Bronchial epithelial cell (primary cell): ENCODE results near the gene MDC1. TPM values are rescaled to one million over a fixed set of nuclear protein-coding genes. Genes with fewer than 3 reads are reported as not detected.

Source experiments
- DNase-seq: peaks from one replicate; pipeline ENCODE4 v3.0.0-alpha.2; 2010; ENCODE audit warnings: low read depth
- FAIRE-seq: peaks from 2 replicates; lab custom pipeline; 2011; peaks lifted over from hg19 to GRCh38; lab: Jason Lieb, UNC
- H3K27me3 ChIP-seq: 2 replicates; pipeline ENCODE4 v1.5.1; 2011; ENCODE audit warnings: low read length; ENCODE audit not compliant: control insufficient read depth, insufficient read depth
- H3K36me3 ChIP-seq: 2 replicates; pipeline ENCODE4 v1.5.1; 2011; ENCODE audit warnings: low read length; ENCODE audit not compliant: control insufficient read depth, insufficient read depth
- H3K4me3 ChIP-seq: 2 replicates; pipeline ENCODE4 v1.5.1; 2011; ENCODE audit warnings: mild to moderate bottlenecking, low read depth, low read length, control low read depth
- total RNA-seq: library from RNA; depleted of rRNA; stranded (reverse); fragments of >200 nt; gene quantifications from 2 replicates; pipeline ENCODE4 v1.2.1, GENCODE V29; 2014
- TF ChIP-seq, protein P1 (sequence below): IDR thresholded peaks from 2 replicates; pipeline ENCODE4 v1.5.1; 2011; ENCODE audit warnings: mild to moderate bottlenecking, moderate library complexity, low read length, control low read depth, inconsistent platforms; ENCODE audit not compliant: insufficient read depth, severe bottlenecking

Gene MDC1
- total RNA-seq, 1 donor from 2014 or later: 2.4 TPM

DNA sequence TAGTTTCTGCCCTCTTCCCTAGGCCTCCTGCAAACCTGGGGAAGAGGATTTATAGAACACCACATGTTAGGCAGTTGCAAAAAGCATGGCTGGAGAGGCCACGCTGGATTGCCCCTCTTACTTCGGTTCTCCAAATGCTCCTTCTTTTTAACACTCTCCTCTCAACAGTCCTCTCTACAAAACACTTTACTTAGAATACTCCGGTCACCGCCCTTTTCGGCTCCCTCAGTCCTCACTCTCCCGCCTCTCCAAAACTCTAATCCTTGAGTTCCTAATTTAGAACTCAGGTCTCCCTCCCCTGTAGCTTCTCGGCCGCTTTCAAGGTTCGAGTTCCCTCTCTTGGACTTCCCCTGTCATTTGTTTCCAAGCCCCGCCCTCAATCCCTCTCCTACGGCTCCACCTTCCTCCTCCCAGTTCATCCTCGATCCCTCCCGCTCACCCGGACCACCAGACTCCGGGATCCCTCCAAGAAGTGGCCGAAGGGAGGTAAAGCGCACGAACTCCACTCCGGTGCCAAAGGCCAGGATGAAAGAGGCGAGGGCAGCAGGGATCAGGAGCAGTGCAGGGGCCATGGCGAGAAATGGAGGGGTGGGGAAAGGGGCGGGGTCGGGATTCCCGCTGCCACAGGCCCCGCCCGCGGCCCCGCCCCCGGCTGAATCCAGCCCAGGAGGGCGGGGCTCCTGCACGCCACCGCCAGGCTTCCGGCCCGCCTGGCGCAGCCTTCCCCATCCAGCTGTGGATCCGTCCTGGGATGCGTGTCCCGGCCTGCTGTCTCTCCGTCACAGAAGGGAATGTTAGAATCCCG lies 26.5 kb downstream of the MDC1 start, which contains the start of gene NRM:
TSS of gene NRM (minus strand) at position 582 of the 805 bp plus-strand sequence. CDS start at position 572, 10 bp downstream.
- FAIRE-seq (no peak), DNase-seq (peak; percentile 86)
- TF ChIP-seq, protein P1, sequence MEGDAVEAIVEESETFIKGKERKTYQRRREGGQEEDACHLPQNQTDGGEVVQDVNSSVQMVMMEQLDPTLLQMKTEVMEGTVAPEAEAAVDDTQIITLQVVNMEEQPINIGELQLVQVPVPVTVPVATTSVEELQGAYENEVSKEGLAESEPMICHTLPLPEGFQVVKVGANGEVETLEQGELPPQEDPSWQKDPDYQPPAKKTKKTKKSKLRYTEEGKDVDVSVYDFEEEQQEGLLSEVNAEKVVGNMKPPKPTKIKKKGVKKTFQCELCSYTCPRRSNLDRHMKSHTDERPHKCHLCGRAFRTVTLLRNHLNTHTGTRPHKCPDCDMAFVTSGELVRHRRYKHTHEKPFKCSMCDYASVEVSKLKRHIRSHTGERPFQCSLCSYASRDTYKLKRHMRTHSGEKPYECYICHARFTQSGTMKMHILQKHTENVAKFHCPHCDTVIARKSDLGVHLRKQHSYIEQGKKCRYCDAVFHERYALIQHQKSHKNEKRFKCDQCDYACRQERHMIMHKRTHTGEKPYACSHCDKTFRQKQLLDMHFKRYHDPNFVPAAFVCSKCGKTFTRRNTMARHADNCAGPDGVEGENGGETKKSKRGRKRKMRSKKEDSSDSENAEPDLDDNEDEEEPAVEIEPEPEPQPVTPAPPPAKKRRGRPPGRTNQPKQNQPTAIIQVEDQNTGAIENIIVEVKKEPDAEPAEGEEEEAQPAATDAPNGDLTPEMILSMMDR: no peak
- Histone ChIP-seq H3K27me3 (no peaks in the 10 kb centered on the region), H3K4me3 (peak within 1 kb of the TSS; percentile 68), H3K36me3 (peaks cover 2% of the 10 kb centered on the region)

DNA sequence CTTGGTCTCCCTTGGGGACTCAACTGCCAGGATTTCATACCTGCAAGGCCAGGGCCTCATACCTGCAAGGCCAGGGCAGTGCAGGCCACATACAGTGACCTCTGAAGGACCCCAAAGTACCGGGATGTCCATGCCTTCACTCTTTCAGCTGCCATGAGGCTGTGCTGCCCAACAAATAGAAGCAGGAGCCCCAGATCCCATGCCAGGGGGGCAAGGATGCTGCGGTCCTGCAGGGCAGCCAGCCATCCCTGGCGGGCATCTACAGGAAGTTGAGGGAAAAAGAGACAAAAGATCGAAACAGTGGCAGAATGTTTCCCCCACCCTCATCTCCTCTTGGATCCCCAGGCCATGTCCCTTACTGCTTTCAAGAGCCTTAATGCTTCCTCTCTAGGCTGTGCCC lies 27.1 kb downstream of the MDC1 start:
- no peak for DNase-seq

DNA sequence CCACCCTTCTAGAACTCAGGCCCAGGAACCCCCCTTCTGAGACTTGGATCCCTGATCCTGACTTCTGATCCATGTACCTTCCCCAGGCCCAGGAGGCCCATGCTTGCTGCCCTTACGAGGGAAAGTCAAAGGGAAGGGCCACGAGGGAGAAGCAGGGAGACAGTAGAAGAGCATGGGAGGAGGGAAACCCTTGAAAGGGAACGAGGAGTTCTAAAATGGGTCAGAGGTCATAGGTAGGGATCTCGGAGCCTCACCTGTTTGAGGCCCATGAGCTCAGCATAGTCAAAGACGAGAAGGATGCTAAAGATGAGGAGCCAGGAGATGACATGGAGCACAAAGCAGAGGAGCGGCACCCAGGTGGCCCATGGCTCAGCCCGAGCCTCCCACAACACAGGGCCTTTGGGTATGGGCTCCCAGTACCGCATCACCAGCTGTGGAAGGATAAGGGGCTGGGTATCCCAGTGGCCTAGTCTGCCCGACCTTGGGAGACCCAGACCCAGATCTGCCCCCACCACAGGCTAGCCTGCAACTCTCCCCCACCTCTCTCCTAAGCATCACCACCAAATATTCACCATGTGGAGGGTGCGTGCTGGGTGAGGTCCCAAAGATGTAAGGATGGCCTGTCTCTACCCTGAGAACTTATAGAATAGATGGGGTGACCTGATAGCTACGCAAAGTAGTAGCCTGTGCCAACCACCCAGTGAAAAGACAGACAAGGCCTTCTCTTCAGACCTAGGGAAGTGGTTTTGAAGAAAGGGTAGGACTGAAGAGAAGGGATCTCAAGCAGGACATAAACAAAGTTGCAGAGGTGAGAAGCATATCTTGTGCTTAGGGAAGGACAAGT lies 27.8 kb downstream of the MDC1 start:
- peaks cover 3% of the 10 kb centered on the region for H3K36me3 ChIP-seq
- TF ChIP-seq, protein P1: no peak
- H3K27me3 ChIP-seq: no peaks in the 10 kb centered on the region
- DNase-seq (no peak), FAIRE-seq (no peak)
- H3K4me3 ChIP-seq: no peak overlapping the region

More for the DNA sequence above, 27.1 kb downstream of the MDC1 start:
- Histone ChIP-seq H3K4me3 (peak overlapping the region; percentile 68), H3K36me3 (peaks cover 3% of the 10 kb centered on the region), H3K27me3 (no peaks in the 10 kb centered on the region)
- FAIRE-seq: no peak
- TF ChIP-seq, protein P1: no peak

DNA sequence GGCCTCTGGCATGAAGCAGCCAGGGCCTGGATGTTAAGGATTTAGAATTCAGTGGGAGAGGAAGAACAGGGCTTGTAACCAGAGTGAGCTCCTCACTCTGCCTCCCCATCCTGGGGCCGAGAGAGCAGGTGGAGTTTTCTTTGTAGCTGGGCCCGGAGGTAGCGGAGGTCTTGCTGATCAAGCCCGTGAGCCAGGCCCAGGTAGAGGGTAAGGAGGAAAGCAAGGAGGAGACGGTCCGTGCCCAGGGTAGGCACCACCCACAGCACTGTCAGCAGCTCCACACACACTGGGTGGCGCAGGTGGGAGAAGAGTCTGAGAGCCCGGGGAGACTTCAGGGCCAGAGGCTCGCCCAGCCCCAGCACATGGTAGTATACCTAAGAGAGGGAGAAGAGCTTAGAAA lies 28.5 kb downstream of the MDC1 start:
- TF ChIP-seq, protein P1: no peak
- Histone ChIP-seq H3K36me3 (peaks cover 5% of the 10 kb centered on the region), H3K4me3 (no peak overlapping the region), H3K27me3 (no peaks in the 10 kb centered on the region)
- no peak for FAIRE-seq
- DNase-seq: no peak

DNA sequence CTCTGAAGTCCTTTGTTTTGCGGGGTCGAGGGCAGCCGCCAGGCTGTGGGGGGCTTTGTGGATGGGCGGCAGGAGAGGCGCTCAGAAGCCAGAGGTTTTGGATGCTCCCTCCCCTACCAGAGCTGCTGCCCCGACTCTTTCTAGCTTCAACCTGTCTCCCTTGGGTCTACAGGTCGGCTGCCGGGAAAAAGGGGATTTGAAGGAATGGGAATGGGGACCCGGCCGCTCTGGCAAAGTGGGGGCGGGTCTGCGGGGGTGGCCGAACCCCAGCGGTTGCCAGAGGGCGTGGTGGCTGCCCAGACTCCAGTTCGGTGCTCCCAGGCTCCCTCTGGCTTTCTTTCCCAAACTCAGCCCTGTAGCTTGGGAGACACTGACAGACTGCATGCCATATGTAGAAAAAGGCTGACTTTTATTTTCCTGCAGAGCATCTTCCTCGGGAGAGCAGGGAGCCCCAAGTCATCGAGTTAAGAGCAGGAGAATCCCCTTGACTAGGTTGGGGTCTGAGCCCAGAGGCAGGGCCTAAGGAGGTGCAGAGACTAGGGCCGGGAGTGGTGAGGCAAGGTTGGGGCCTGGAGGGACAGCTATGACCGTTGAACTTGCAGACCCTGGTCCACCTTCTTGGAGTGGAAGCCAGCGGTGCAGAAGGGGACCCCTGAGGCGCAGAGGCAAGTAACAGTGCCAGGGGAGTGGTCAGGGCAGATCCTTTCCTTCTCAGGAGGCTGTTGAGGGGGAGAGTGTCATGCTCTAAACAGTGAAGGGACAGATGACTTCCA lies 29.2 kb downstream of the MDC1 start:
- no peak for DNase-seq
- no peak for FAIRE-seq
- H3K27me3 ChIP-seq: no peaks in the 10 kb centered on the region
- peaks cover 6% of the 10 kb centered on the region for H3K36me3 ChIP-seq
- peak overlapping the region; percentile 76 for H3K4me3 ChIP-seq
- TF ChIP-seq, protein P1: no peak
